ENCODE data around the gene PDE4D. TPM values are rescaled to one million over a fixed set of nuclear protein-coding genes. Genes with fewer than 3 reads are reported as not detected.

Gene PDE4D
- total RNA-seq, 1 experiment from 2014 or later, result 2.1 TPM

DNA sequence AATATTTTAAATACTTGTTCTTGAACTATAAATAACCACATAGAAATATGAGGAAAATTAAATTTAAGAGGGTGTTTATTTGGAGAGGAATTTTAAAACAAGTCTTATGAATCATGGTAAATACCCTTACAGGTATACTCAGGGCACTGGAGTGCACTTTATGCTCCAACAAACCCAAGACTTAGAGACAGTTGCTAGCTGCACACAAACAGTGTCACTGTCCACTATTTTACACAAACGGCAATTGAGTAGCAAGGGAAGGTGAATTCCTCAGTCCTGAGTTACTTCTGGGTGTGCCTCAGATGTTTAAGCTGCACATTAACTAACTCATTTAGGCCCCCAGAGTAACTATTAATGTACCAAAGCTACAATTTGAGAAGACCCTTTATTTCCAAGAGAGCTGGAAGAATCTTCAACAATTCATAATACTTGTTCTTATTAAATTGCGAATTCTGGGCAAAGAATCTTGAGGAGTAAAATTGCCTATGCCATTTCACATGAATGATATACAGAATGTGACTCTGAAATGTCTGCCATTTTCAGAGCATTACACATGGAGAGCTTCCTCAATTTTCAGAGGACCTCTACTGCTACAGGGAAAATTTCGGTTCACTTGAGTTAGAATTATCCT lies 371.2 kb downstream of the PDE4D start:
- Histone ChIP-seq H3T11ph (ENCODE audit: low read length) (no peak overlapping the region), H3K23me2 (ENCODE audit: insufficient read length, low read depth, low read length, poor library complexity, severe bottlenecking) (no peaks in the 10 kb centered on the region), H2BK15ac (ENCODE audit: low read depth, low read length) (no peak overlapping the region), H3K56ac (ENCODE audit: insufficient read length, low read depth, low read length) (no peak overlapping the region), H4K20me1 (ENCODE audit: control insufficient read depth, insufficient read depth, insufficient read length) (no peaks in the 10 kb centered on the region), H3K4ac (ENCODE audit: low read depth, low read length) (no peak overlapping the region), H4K5ac (ENCODE audit: insufficient read length, low read depth, low read length) (no peak overlapping the region), H3K9me3 (ENCODE audit: control insufficient read depth, low read depth, low read length) (no peaks in the 10 kb centered on the region), H2BK5ac (ENCODE audit: insufficient read length, low read length) (no peak overlapping the region), H4K91ac (ENCODE audit: insufficient read length, low read depth, low read length) (no peak overlapping the region), H3K23ac (ENCODE audit: insufficient read length, low read depth, low read length) (no peak overlapping the region), H3K4me1 (ENCODE audit: insufficient read depth, low read length) (no peaks in the 10 kb centered on the region), H3K18ac (ENCODE audit: insufficient read length, low read depth, low read length) (no peak overlapping the region), H3K79me2 (ENCODE audit: insufficient read depth, low read length) (no peaks in the 10 kb centered on the region), H2BK12ac (ENCODE audit: insufficient read length, low read depth, low read length) (no peak overlapping the region), H2AFZ (ENCODE audit: low read length) (no peak overlapping the region), H2BK20ac (ENCODE audit: low read depth, low read length, poor library complexity, severe bottlenecking) (no peak overlapping the region), H3K27ac (ENCODE audit: insufficient read length, low read depth, low read length) (no peak overlapping the region), H2BK120ac (ENCODE audit: low read depth, low read length, poor library complexity, severe bottlenecking) (no peak overlapping the region), H3K9ac (ENCODE audit: extremely low read depth, insufficient read length, low read length) (no peak overlapping the region), H3K14ac (ENCODE audit: insufficient read depth, low read length) (no peak overlapping the region), H3K27me3 (ENCODE audit: insufficient read depth, low read length) (no peaks in the 10 kb centered on the region), H2AK5ac (ENCODE audit: insufficient read length, low read length) (no peak overlapping the region), H3K4me2 (ENCODE audit: insufficient read depth, insufficient read length, low read length) (no peak overlapping the region), H4K8ac (replicated peaks; ENCODE audit: insufficient read length, low read depth, low read length) (no peak overlapping the region), H3K79me1 (ENCODE audit: insufficient read depth, low read depth, low read length, poor library complexity, severe bottlenecking) (no peaks in the 10 kb centered on the region)
- H3K27ac Mint-ChIP-seq, result no peak overlapping the region
- H3K36me3 Mint-ChIP-seq (ENCODE audit: insufficient read depth in 1 of 3, low read depth in 3 of 3), result peaks cover 8 to 21% (median 10%) of the 10 kb centered on the region in 3 experiments
- no peaks in the 10 kb centered on the region for H3K27me3 Mint-ChIP-seq (ENCODE audit: low read depth)
- WGBS (ENCODE audit: extremely low coverage, insufficient read length, low lambda C conversion rate), result no CpG with 5 or more reads among the region's 3 CpGs
- peaks cover 0 to 5% of the 10 kb centered on the region in 2 experiments; a peak in 2 of 4 replicates for H3K4me1 Mint-ChIP-seq
- no peak overlapping the region for H3K4me3 Mint-ChIP-seq
- DNase-seq, result no peak
- TF ChIP-seq, protein P1, sequence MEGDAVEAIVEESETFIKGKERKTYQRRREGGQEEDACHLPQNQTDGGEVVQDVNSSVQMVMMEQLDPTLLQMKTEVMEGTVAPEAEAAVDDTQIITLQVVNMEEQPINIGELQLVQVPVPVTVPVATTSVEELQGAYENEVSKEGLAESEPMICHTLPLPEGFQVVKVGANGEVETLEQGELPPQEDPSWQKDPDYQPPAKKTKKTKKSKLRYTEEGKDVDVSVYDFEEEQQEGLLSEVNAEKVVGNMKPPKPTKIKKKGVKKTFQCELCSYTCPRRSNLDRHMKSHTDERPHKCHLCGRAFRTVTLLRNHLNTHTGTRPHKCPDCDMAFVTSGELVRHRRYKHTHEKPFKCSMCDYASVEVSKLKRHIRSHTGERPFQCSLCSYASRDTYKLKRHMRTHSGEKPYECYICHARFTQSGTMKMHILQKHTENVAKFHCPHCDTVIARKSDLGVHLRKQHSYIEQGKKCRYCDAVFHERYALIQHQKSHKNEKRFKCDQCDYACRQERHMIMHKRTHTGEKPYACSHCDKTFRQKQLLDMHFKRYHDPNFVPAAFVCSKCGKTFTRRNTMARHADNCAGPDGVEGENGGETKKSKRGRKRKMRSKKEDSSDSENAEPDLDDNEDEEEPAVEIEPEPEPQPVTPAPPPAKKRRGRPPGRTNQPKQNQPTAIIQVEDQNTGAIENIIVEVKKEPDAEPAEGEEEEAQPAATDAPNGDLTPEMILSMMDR (conservative IDR thresholded peaks at IDR 0.05), result no peak
- H3K9me3 Mint-ChIP-seq, result peaks cover 13 to 16% of the 10 kb centered on the region in 2 experiments
